Measurements from ENCODE around the gene NFATC1.

Gene NFATC1

DNA sequence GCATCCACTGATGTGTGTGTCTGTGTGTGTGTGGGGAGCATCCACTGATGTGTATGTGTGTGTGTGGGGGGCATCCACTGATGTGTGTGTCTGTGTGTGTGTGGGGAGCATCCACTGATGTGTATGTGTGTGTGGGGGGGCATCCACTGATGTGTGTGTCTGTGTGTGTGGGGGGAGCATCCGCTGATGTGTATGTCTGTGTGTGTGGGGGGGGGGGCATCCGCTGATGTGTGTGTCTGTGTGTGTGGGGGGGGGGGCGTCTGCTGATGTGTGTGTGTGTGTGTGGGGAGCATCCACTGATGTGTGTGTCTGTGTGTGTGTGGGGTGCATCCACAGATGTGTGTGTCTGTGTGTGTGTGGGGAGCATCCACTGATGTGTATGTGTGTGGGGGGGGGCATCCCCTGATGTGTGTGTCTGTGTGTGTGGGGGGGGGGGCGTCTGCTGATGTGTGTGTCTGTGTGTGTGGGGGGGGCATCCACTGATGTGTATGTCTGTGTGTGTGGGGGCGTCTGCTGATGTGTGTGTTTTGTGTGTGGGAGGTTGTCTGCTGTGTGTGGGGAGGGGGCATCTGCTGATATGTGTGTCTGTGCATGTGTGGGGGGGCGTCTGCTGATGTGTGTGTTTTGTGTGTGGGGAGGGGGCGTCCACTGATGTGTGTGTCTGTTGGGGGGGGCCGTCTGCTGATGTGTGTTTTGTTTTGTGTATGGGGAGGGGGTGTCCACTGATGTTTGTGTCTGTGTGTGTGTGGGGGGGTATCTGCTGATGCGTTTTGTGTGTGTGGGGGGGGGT lies 125.9 kb downstream of the NFATC1 start:
- no peak for DNase-seq (ENCODE audit: low read depth in 3 of 3)

DNA sequence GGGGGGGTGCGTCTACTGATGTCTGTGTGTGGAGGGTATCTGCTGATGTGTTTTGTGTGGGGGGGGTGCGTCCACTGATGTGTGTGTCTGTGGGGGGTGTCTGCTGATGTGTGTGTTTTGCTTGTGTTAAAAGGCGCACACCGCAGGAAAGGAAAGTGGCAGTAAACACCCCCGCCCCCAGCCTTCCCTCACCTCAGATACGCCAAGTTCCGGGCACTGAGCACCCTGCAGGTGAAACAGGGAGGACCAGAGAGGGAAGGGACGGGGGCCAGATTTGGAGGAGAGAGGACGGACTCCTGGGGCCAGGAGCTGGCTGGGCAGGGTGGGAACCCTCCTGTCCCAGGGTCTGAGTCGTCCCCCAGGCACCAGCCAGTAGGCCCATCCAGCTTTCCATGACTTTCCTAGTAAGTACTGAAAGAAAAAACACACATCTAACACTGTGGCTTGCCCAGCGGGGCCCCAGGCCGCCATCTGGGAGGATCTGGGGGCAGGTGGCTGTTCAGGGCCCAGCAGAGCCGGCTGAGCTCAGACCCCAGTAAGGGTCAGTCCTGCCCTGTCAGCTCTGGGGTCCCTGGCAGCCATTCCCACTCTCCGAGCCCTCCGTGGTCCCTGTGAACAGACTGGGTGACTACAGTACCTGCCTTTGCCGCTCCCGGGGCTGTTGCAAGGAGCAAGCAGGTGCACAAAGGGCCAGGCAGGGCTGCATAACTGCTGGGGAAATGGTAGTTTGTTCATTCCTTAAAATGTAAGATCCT lies 126.9 kb downstream of the NFATC1 start:
- peak in 1 of 3 experiments; percentile 60 for DNase-seq (ENCODE audit: low read depth in 3 of 3)

DNA sequence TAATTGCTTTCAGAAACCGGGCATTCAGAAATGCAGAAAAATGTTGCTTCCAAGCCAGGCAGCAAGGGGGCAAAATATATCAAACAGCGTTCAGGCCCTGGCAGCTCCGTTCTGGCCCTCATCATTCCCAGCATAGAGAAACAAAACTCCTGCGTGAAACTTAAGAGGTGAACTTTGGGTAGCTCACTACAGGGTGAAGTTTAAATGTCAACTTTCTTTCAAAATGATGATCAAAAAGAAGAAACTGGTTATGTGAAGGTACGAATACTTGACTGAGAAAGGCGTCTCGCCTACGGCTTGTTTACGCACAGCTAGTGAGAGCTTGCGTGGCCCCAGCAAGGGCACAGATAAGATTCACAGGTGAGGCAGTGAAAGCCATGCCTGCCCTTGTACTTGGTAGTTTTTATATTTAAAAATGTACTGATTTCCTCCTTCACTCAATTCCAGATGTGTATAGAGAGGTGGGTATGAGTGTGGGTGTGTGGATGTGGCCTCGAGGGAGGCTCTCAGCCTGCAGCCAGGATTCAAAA lies 127.5 kb downstream of the NFATC1 start:
- DNase-seq (ENCODE audit: low read depth in 3 of 3): peak in 1 of 3 experiments; percentile 33

DNA sequence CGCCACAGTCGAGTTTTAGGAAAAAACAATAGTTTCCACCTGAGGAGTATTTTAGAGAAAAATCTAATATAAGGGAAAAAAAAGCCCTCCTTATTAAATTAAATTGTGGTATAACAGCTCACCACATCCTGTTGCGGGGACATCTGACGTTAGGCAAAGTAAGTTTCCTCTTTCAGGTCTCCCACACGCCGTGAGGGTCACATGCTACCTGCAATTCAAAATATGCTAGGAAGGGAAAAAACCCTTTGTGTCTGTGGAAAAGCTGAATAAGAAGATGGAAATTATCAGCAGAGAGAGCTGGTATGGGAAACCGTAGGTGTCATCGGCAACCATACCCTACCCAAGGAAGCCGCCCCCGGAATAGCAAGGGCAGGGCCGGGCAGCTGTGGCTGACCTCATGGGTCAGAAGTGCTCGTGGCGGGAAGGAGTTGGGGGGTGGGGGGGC lies 128.0 kb downstream of the NFATC1 start:
- DNase-seq (ENCODE audit: low read depth in 3 of 3): peak in 2 of 3 experiments; percentile 64 to 73

DNA sequence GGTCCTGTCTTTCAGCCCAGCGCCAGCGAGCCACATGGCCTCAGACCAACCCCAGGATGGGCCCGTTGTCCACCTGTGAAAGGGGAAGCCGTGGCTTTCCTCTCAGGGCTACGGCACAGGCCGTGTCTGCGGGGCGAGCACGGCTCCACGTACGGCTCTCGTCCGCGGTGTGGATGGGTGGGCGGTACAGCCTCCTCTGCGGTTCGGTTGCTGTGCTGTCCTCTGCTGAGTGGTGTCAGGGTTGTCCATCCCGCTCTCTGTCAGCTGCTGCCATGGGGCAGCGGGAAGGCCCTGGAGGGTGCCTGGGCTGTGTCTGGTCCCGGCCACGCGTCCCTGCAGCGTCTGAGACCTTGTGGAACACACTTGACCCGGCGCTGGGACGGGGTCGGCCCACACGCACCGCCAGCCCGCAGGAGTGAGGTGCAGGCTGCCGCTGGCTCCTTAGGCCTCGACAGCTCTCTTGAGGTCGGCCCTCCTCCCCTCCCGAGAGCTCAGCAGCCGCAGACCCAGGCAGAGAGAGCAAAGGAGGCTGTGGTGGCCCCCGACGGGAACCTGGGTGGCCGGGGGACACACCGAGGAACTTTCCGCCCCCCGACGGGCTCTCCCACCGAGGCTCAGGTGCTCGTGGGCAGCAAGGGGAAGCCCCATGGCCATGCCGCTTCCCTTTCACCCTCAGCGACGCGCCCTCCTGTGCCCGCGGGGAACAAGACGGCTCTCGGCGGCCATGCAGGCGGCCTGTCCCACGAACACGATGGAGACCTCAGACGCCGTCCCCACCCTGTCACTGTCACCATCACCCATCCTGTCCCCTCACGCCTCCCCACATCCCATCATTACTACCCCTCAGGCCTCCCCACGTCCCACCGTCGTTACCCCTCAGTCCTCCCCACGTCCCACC lies 128.7 kb downstream of the NFATC1 start:
- peak in 1 of 3 experiments; percentile 30 for DNase-seq (ENCODE audit: low read depth in 3 of 3)

DNA sequence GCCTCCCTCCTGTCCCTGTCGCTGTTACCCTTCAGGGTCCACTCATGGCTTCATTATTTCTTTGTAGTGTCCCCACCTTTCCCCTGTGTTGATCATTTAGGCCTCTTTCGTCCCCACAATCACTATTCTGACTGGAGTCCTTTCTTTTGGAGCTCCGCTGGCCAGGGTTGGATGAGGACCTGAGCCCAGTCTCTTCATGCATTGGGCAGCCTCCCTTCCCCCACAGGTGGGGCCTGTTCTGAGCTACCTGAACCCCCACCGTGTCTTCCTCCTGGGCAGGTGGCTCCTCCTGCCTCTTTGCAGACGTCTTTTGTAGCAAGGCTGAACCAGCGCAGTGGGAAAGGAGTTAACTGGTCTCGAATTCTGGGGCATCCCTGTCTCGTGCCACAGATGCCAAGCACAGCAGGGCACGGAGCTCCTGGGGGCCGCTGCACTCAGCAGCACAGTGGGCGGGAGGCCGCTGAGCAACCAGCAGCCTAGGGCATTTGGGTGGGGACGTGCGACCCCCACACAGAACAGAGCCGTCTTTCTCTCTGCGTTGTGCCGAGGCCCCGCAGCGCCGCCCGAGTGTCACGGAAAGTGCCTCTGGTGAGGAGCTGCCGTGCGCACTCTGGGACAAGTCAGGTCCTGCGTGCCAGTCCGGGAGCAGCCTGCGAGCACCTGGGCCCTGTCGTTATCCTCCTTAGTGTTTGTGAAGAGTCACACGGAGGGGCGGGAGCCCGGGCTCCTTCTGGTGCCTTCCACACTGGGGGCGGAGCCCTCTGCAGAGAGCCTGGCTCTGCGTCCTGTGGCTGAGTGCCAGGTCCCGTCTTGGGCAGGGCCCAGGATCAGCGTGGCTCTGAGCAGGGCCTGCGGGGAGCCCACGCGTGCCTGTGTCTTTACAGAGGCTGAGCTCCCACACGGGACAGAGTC lies 130.1 kb downstream of the NFATC1 start:
- no peak for DNase-seq (ENCODE audit: low read depth in 3 of 3)

DNA sequence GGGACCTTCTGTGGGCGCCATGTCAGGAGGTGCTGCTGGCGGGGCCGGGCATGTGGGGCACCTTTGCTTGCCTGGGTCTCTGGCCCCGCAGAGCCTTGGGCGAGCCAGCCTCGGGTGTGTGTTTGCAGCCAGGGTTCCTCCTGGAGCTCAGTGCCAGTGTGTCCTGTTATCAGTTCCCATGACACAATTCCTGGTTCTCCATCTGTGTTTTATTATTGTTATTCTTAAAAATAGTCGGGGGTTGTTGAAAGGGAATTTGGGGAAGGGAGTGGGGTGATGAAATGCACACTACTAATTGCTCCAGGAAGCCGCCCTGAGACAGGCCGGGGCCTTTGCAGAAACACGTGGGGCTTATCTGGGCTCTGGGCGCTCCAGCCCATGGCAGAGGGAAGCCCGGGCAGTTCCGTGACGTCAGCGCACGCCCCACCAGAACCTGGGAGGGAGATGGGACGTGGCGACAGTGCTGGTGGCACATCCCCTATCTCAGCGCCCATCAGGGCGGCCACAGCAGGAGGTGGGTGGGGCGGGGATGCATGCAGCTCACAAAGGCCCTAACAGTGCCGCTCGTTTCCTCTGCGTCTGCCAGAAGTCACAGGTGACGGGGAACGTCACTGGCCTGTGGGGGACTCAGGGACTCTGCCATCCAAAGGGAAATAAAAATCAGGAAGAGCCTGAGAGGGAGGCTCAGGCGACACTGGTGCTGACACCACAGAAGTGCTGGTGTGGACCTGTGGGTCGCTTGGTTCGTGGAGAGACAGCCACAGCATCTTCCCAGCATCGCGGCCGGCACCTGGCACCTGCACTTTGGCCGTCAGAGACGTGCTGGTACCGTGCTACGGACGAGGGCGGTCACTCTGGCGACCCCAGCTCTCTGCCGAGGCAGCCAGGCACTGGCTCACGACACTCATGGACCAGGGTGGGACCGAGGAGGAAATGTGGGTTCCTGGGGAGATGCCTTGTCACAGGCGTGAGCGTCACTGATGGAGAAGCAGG lies 131.0 kb downstream of the NFATC1 start:
- no peak for DNase-seq (ENCODE audit: low read depth in 3 of 3)

DNA sequence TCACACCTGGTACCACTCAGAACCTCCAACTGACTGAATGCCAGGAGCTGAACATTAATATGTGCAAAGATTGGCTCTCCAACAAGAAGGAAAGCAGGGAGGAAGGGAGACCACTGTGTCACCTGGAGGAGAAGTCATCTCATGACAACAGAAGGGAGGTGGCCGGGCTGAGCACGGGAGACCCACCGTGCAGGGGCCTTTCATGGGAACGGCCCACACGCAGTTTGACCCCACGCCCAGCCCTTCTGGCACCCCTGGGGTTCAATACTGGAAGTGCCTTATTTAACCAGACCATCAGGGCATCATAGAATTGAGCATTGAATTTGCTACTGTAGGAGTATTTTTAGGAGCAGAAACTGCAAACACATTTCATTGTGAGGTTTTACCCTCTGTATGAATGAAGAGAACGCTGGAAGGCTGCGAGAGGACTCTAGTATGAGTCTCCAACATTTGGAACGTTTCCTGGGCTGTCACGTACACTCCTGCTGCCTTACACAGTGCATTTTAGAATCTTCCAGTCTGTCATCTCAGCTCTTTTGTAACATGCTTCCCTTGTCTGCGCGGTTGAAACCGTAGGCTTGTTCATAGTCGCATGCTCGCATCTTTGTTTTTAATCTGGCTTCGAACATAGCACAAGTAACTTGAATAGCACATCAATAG lies 132.1 kb downstream of the NFATC1 start:
- DNase-seq (ENCODE audit: low read depth in 3 of 3): no peak

DNA sequence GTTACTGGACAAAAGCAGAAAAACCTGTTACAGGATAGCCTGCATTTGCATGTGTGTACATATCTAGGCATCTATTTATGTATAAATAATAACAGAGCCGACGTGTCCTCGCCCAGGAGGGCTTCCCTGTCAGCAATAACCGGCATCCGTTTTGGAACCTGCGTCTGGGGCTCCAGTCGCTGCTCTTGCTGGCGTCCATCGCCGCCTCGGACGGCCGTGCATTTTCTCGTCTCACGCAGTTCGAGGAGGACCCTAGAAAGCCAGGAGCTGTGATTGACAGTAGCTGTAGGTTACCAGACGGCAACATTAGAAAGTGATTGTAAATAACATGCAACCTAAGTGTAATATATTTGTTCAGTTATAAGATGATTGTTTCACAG lies 132.6 kb downstream of the NFATC1 start:
- no peak for DNase-seq (ENCODE audit: low read depth in 3 of 3)

DNA sequence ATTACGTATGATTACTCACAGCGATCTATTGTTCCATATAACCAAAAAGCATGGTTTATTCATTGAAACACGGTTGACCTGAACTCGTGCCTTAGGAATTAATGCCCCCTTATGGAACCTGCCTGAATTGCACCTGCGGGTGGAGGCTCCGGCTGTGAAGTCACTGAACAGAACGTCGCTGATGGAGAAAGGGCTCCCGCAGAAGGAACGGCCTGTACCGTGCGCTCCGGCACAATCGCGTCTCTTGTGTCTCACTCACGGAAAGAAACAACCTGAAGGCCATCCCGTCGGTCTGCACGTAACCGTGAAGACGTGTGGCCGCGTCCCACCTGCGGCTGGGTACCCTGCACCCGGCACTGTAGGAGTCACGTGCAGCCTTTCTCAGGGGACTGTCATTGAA lies 133.1 kb downstream of the NFATC1 start:
- DNase-seq (ENCODE audit: low read depth in 3 of 3): peak in 2 of 3 experiments; percentile 56 to 69

DNA sequence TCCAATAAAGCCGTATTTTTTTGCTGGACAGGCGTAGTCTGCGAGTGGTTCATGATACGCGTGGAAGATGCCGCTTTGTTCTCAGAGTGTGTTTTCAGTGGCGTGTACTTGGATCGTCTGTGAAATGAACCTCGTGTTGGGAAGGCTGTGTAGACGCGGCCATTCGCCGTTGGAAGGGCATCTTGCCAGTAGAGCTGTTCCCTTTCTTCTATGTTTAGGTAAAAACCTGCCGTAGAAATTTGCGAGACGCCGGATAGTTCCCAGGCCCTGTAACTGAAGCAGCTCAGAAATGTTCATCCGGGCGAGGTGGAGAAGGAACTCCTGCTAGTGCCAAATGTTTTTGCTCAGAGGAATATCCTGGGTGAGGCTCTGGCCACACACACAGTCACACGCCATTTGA lies 133.6 kb downstream of the NFATC1 start:
- no peak for DNase-seq (ENCODE audit: low read depth in 3 of 3)

DNA sequence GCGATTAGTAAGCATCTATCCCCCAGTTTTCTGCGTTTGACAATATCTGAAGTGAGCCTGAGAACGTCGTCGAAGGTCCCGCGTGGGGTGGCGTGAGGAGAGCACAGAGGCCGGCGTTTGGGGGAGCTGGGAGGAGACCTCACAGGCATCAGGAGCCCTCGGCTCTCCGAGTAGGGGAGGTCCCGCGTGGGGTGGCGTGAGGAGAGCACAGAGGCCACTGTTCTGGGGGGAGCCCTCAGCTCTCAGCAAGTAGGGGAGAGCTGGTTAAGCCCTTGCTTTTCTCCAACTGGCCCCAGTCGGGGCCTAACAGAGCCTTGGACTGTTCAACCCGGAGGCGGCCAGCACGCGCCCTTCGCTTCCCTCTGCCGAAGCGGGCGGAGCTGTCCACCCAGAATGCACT lies 134.3 kb downstream of the NFATC1 start:
- DNase-seq (ENCODE audit: low read depth in 3 of 3): no peak

DNA sequence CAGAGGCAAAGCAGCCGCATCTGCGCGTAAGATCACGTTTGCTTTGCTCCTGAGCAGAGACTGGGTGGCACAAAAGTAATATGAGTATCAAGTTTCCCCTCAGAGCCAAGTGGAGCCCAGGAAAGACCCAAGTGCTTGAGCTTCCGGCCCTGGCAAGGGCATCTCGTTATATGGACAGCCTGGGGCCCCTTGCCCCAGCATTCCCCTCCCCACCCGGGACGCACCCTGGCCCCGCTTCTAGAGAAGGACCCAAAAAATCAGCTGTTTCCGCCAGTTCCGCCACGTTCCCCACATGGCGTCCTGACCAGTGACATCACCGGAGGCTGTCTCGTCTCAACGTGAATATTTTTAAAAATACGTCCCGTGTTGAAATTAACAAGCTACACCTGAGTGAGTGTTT lies 135.1 kb downstream of the NFATC1 start:
- DNase-seq (ENCODE audit: low read depth in 3 of 3): no peak

DNA sequence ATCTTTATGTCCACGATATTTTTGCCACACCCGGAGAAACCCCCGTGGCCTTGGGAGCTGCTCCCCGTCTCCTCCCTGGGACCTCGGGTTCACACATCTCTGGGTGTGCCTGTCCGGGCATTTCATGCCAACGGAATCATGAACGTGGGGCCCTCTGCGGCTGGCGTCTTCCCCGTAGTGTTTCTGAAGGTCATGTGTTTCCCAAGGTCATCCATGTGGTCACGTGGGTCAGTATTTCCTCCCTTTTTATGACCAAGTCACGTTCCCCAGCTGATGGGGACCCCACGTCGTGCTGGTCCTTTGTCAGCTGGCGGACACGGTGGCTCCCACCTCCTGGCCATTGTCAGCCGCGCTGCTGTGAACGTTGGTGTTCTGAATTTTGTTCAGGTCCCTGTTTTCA lies 135.7 kb downstream of the NFATC1 start:
- no peak for DNase-seq (ENCODE audit: low read depth in 3 of 3)

DNA sequence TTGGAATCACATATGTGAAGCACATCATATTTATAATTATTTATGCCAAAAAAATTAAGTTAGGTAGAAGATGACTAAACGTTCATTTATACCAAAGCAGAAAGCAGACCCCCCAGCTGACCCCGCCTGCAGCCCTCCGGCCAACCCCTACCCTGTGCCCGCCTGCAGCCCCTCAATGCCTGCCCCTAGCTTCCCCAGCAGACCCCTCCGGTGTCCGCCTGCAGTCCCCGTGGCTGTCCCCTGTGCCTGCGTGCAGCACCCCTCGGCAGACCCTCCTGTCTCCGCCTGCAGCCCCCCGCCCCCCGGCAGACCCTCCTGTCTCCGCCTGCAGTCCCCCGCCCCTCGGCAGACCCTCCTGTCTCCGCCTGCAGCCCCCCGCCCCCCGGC lies 136.2 kb downstream of the NFATC1 start:
- DNase-seq (ENCODE audit: low read depth in 3 of 3): no peak

DNA sequence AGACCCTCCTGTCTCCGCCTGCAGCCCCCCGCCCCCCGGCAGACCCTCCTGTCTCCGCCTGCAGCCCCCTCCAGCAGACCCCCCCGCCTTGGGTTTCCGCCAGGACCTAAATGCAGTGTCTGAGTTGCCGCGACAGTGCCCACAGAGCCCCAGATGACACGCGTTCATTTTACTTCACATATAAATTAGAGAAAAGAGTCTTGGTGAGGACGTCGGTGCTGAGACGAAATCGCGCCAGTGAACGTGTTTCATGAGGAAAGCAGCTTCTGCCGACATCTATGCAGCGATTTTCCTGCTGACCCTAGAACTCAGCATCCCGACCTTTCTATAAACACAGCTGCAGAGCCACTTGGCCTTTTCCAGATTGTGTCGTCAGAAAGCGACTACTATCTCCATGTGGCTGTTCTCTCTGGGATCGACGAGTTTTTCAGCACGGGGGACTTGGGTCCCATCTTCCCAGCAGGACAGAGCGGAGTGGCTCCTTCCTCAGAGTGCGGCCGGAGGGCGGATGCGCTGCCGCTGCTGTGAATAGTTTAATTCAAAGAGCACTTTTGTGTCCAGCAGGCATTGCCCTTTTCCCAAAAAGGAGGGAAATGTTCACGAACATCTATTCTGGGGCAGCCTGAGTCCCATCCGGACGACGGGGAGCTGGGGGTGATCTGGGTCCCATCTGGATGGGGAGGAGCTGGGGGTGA lies 136.7 kb downstream of the NFATC1 start:
- DNase-seq (ENCODE audit: low read depth in 3 of 3): no peak

DNA sequence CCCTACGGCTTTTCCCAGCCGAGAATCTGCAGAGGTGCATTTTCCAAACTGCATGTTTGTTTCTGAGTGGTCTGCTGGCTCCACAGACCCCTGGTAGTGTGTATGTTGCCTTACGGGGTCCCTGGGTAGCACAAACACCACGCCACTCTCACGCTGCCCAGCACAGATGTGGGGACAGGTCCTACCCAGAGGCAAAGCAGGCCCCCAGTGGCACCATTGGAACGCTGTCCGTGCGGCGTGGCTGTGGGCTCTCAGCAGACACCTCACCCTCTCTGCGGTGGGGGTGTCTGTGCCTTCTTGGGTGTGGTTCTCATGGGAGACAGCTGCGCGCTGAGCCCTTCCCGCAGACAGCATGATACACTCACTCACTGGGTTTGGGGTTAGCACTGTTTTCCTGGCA lies 137.4 kb downstream of the NFATC1 start:
- DNase-seq (ENCODE audit: low read depth in 3 of 3): no peak

DNA sequence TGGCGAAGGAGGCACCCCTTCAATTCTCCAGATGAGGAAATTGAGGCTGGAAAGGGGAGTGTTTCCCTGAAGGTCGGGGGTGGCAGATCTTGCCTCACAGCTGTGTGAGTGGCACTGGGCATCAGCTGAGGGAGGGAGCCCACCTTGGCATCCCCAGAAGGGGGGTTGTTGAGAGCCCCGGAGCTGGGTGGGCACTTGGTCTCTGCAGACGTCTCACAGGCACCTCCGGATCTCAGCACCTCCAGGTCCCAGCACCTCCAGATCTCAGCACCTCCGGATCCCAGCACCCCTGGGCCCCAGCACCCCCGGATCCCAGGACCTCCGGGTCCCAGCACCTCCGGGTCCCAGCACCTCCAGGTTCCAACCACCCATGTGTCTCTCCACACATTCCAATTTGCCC lies 137.9 kb downstream of the NFATC1 start:
- DNase-seq (ENCODE audit: low read depth in 3 of 3): no peak

Data from stimulated activated CD4-positive, alpha-beta T cell treated with anti-CD3 and anti-CD28 coated beads, TNF-alpha, amount 100 ng/mL, for 4 hours (primary cell).